Endothelial cell of umbilical vein (primary cell): Measurements from ENCODE around the gene JADE3.

ENCODE experiments used
- EZH2 ChIP-seq: IDR thresholded peaks from 2 replicates; pipeline ENCODE4 v1.6.1; 2012; ENCODE audit warnings: borderline replicate concordance, low read depth, mild to moderate bottlenecking, moderate library complexity, low read length, inconsistent platforms; ENCODE audit not compliant: severe bottlenecking
- POLR2A ChIP-seq: IDR thresholded peaks from 2 replicates; pipeline ENCODE4 v1.6.1; 2012; ENCODE audit warnings: low read depth, mild to moderate bottlenecking, control low read depth, low read length
- TF ChIP-seq, protein P1 (sequence below), 2 donors: IDR thresholded peaks; 1 replicate in 1 of 2; 2 replicates in 1 of 2; pipeline ENCODE4 v1.5.1; 2011; ENCODE audit warnings: low read length in 2 of 2, mild to moderate bottlenecking in 2 of 2, moderate library complexity in 2 of 2, control low read depth in 1 of 2, inconsistent platforms in 1 of 2, low read depth in 1 of 2; ENCODE audit not compliant: insufficient read depth in 1 of 2; ENCODE audit errors: extremely low read depth in 1 of 2

DNA sequence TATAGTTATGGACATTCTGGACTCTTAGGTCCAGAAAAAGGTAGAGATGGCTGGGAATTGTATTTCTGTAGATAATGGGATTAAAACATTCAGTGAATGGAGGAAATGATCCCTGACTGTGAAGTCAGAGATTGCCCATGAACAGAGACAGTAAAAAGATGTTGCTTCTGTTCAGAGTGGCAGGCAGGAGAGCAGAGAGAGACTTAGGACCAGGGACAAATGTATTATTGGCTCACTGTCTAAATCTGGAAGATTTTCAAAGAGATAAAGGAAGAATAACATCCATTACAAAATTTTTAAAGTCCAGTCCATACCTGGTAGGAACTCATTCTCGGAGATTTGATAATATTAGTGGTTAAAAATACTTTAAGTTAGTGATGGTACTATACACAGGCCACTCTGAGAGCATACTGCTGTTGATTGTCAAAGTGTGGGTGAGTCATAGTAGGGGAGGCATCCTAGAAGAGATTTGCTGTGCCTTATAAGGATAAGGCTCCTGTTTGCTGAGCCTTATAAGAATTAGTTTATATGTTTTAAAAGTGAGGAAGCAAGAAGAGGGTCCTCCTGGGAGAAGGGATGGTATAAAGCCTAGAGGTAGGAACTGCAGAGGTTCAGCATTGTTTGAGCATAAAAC is 53.0 kb downstream of the JADE3 start:
- TF ChIP-seq POLR2A: no peak
- TF ChIP-seq, protein P1, sequence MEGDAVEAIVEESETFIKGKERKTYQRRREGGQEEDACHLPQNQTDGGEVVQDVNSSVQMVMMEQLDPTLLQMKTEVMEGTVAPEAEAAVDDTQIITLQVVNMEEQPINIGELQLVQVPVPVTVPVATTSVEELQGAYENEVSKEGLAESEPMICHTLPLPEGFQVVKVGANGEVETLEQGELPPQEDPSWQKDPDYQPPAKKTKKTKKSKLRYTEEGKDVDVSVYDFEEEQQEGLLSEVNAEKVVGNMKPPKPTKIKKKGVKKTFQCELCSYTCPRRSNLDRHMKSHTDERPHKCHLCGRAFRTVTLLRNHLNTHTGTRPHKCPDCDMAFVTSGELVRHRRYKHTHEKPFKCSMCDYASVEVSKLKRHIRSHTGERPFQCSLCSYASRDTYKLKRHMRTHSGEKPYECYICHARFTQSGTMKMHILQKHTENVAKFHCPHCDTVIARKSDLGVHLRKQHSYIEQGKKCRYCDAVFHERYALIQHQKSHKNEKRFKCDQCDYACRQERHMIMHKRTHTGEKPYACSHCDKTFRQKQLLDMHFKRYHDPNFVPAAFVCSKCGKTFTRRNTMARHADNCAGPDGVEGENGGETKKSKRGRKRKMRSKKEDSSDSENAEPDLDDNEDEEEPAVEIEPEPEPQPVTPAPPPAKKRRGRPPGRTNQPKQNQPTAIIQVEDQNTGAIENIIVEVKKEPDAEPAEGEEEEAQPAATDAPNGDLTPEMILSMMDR (IDR thresholded peaks at IDR 0.05; ENCODE audit: extremely low read depth in 1 of 2, insufficient read depth in 1 of 2, low read depth in 1 of 2, low read length in 2 of 2): no peak
- no peak for TF ChIP-seq EZH2
